Ishikawa (cell line): ENCODE measurements around the gene GRID2.

ENCODE experiments used
- EGR1 ChIP-seq: IDR thresholded peaks from 2 replicates; pipeline ENCODE4 v1.6.1; 2012
- USF1 ChIP-seq: IDR thresholded peaks from 2 replicates; pipeline ENCODE4 v1.6.1; 2012

- TF ChIP-seq USF1 (no peak), EGR1 (no peak)
Measured at GRCh38 chr4:92789741-92790140, 486.0 kb downstream of the GRID2 start.
